Spleen (tissue), 11 donors: ENCODE results near the gene GPR35. TPM values are rescaled to one million over a fixed set of nuclear protein-coding genes. Genes with fewer than 3 reads are reported as not detected.

Experiments
- DNase-seq: peaks from one replicate; pipeline ENCODE4 v3.0.0-alpha.2; 2020
- H3K27ac ChIP-seq, 8 donors: fragments of 200-600 bp; sonication (generic) in 7 of 8; 1 replicate in 4 of 8; 2 replicates in 4 of 8; pipeline versions ENCODE4 v1.5.0 to v1.8.0; 2016 to 2021; ENCODE audit warnings: inconsistent platforms in 4 of 8, mild to moderate bottlenecking in 4 of 8, moderate library complexity in 1 of 8
- H3K27me3 ChIP-seq, 7 donors: fragments of 200-600 bp; sonication (generic) in 6 of 7; replicated peaks in 1 of 7; 1 replicate in 4 of 7; 2 replicates in 3 of 7; pipeline versions ENCODE4 v1.5.0 to v1.8.0; 2016 to 2021; ENCODE audit warnings: inconsistent platforms in 3 of 7, mild to moderate bottlenecking in 1 of 7
- H3K36me3 ChIP-seq, 6 donors: fragments of 200-600 bp; sonication (generic) in 5 of 6; 1 replicate in 4 of 6; 2 replicates in 2 of 6; pipeline versions ENCODE4 v1.5.0 to v1.8.0; 2016 to 2021; ENCODE audit warnings: inconsistent platforms in 2 of 6
- H3K4me1 ChIP-seq, 6 donors: fragments of 200-600 bp; sonication (generic) in 5 of 6; 1 replicate in 3 of 6; 2 replicates in 3 of 6; pipeline versions ENCODE4 v1.5.0 to v1.8.0; 2016 to 2021; ENCODE audit warnings: inconsistent platforms in 3 of 6
- H3K4me3 ChIP-seq, 8 donors: fragments of 200-600 bp; sonication (generic) in 7 of 8; 1 replicate in 4 of 8; 2 replicates in 4 of 8; pipeline versions ENCODE4 v1.5.0 to v1.8.0; 2016 to 2021; ENCODE audit warnings: inconsistent platforms in 4 of 8, mild to moderate bottlenecking in 4 of 8, moderate library complexity in 2 of 8
- H3K9me3 ChIP-seq, 8 donors: fragments of 200-600 bp; sonication (generic) in 7 of 8; 1 replicate in 4 of 8; 2 replicates in 4 of 8; pipeline versions ENCODE4 v1.5.0 to v1.8.0; 2016 to 2021; ENCODE audit warnings: inconsistent platforms in 4 of 8
- CTCF ChIP-seq, 11 experiments: fragments of 200-600 bp in 7 of 11; fragments of 450-650 bp in 4 of 11; sonication (generic) in 4 of 11; IDR thresholded peaks in 8 of 11; conservative IDR thresholded peaks in 3 of 11; 1 replicate in 7 of 11; 2 replicates in 4 of 11; pipeline versions ENCODE4 v1.4.0 to v1.8.0; 2016 to 2021; ENCODE audit warnings: antibody characterized with exemption in 11 of 11, inconsistent platforms in 4 of 11, mild to moderate bottlenecking in 1 of 11
- POLR2A ChIP-seq, 3 donors: fragments of 450-650 bp; IDR thresholded peaks; one replicate each; pipeline ENCODE4 v1.5.1; 2017; ENCODE audit warnings: antibody characterized with exemption in 3 of 3, mild to moderate bottlenecking in 1 of 3
- POLR2AphosphoS5 ChIP-seq, 3 donors: sonication (generic); formaldehyde crosslinking; IDR thresholded peaks; one replicate each; pipeline ENCODE4 v1.5.1; 2017; ENCODE audit warnings: antibody characterized with exemption in 3 of 3
- WGBS, 5 donors: extraction: QIAGEN DNeasy Blood & Tissue Kit in 3 of 5; methylation state at CpG; one replicate each; pipeline versions ENCODE4 v1.1.5 to v1.1.7; 2013 to 2018; 5-methylcytosine and 5-hydroxymethylcytosine counted together
- intact Hi-C: fragments of 100-400 bp; cut with DNase I; formaldehyde crosslinking; loops from one replicate; pipeline ENCODE4 v1.15.0; 2023; ENCODE audit warnings: low total_unique reads
- polyA plus RNA-seq, 3 donors: library from polyadenylated mRNA; stranded (reverse); fragments of 200-250 nt; gene quantifications; one replicate each; pipeline ENCODE4 v1.2.1, GENCODE V29; 2013
- total RNA-seq, 7 donors: library from RNA; depleted of rRNA in 3 of 7; stranded (reverse); fragments of >200 nt in 3 of 7; fragmentation: NEBNext Ultra II Directional in 4 of 7; extraction: Animal tissue kit (Norgen Biotek cat#: 25700) in 4 of 7; gene quantifications; one replicate each; pipeline versions ENCODE4 v1.1.0 to v1.2.1, GENCODE V29; 2016 to 2021
- donor health status: healthy with polysubstance abuse.
- donor health status: DM: no; HTN: no; CAD: no; lungs with moderate emphysema.
- donor health status: DM: no; HTN: no; CAD: no.
- donor health status: Bipolar disorder and iron deficiency.
- donor health status: healthy.
- donor health status: DM: no; HTN: no; CAD: no.
- donor health status: DM: yes; HTN: yes; CAD: no.

GPR35 gene
- total and polyA plus RNA-seq, 10 donors = 7.4 to 25.3 (median 18.3) TPM

GRCh38 chr2:240601061-240601830, 24.0 kb upstream of the GPR35 start:
- Histone ChIP-seq H3K4me3 (no peak overlapping the region), H3K36me3 (peaks cover 0 to 71% (median 43%) of the 10 kb centered on the region in 6 donors), H3K27ac (peak overlapping the region in 6 of 8 donors; percentile 18 to 71 (median 59)), H3K27me3 (no peaks in the 10 kb centered on the region), H3K4me1 (peaks cover 0 to 35% (median 8%) of the 10 kb centered on the region in 6 donors), H3K9me3 (no peaks in the 10 kb centered on the region)
- peak; percentile 72 for DNase-seq
- no peak for TF ChIP-seq CTCF (IDR thresholded peaks at IDR 0.05 in 8 of 11, conservative IDR thresholded peaks at IDR 0.05 in 3 of 11)
- no peak for TF ChIP-seq POLR2A (IDR thresholded peaks at IDR 0.05)
- peak in 2 of 3 donors; percentile 18 to 59 for TF ChIP-seq POLR2AphosphoS5 (IDR thresholded peaks at IDR 0.05)
- 78 to 91% (median 80%) methylated on average over 7 to 20 of the region's 20 CpGs for WGBS, 5 donors
- intact Hi-C loops = no loop called here

- peaks cover 0 to 66% (median 37%) of the 10 kb centered on the region in 6 donors for H3K36me3 ChIP-seq
- intact Hi-C loops = no loop called here
- H3K27ac ChIP-seq = peak overlapping the region in 4 of 8 donors; percentile 18 to 71 (median 69)
- WGBS, 5 donors = 88 to 97% (median 92%) methylated on average over 5 to 11 of the region's 11 CpGs
- no peak overlapping the region for H3K4me3 ChIP-seq
- TF ChIP-seq POLR2A (IDR thresholded peaks at IDR 0.05) = no peak
- TF ChIP-seq CTCF (IDR thresholded peaks at IDR 0.05 in 8 of 11, conservative IDR thresholded peaks at IDR 0.05 in 3 of 11) = no peak
- no peak for TF ChIP-seq POLR2AphosphoS5 (IDR thresholded peaks at IDR 0.05)
- H3K27me3 ChIP-seq = no peaks in the 10 kb centered on the region
- DNase-seq = peak; percentile 66
- H3K9me3 ChIP-seq = no peaks in the 10 kb centered on the region
- H3K4me1 ChIP-seq = peaks cover 0 to 36% (median 8%) of the 10 kb centered on the region in 6 donors
These were observed 23.5 kb upstream of the GPR35 start for GRCh38 chr2:240601831-240602160.

GRCh38 chr2:240602266-240603050, 22.8 kb upstream of the GPR35 start:
- TF ChIP-seq POLR2A (IDR thresholded peaks at IDR 0.05) = no peak
- no peak for TF ChIP-seq CTCF (IDR thresholded peaks at IDR 0.05 in 8 of 11, conservative IDR thresholded peaks at IDR 0.05 in 3 of 11)
- TF ChIP-seq POLR2AphosphoS5 (IDR thresholded peaks at IDR 0.05) = no peak
- peaks cover 0 to 38% (median 8%) of the 10 kb centered on the region in 6 donors for H3K4me1 ChIP-seq
- intact Hi-C loops = no loop called here
- no peaks in the 10 kb centered on the region for H3K27me3 ChIP-seq
- H3K9me3 ChIP-seq = no peaks in the 10 kb centered on the region
- 89 to 94% (median 92%) methylated on average over 22 to 32 of the region's 32 CpGs for WGBS, 5 donors
- no peak overlapping the region for H3K4me3 ChIP-seq
- peak overlapping the region in 1 of 8 donors; percentile 71 for H3K27ac ChIP-seq
- peaks cover 0 to 59% (median 32%) of the 10 kb centered on the region in 6 donors for H3K36me3 ChIP-seq
- peak; percentile 63 for DNase-seq
